Activated naive CD8-positive, alpha-beta T cell treated with anti-CD3 and anti-CD28 coated beads for 36 hours (primary cell): ENCODE measurements around the gene GNAZ. TPM values are rescaled to one million over a fixed set of nuclear protein-coding genes. Genes with fewer than 3 reads are reported as not detected.

Experiments
- DNase-seq: peaks from one replicate; pipeline ENCODE4 v3.0.0; 2021
- H3K27ac Mint-ChIP-seq: one replicate; pipeline ENCODE4 v1.8.0; 2022; ENCODE audit warnings: mild to moderate bottlenecking, moderate library complexity, mixed read lengths
- H3K27me3 Mint-ChIP-seq: one replicate; pipeline ENCODE4 v1.8.0; 2022; ENCODE audit warnings: mild to moderate bottlenecking, mixed read lengths
- H3K36me3 Mint-ChIP-seq: one replicate; pipeline ENCODE4 v1.8.0; 2021; ENCODE audit warnings: mild to moderate bottlenecking, mixed read lengths
- H3K4me1 Mint-ChIP-seq: one replicate; pipeline ENCODE4 v1.8.0; 2021; ENCODE audit warnings: mixed read lengths
- H3K4me3 Mint-ChIP-seq: one replicate; pipeline ENCODE4 v1.8.0; 2022; ENCODE audit warnings: mild to moderate bottlenecking, moderate library complexity, mixed read lengths
- H3K9me3 Mint-ChIP-seq: one replicate; pipeline ENCODE4 v1.8.0; 2022; ENCODE audit warnings: mixed read lengths
- total RNA-seq, 2 experiments: library from RNA; stranded (reverse); gene quantifications; one replicate each; pipeline ENCODE4 v1.2.3, GENCODE V29; 2021

Gene GNAZ
- total RNA-seq, 2 experiments from 2014 or later = 0.43 to 0.54 TPM

DNA sequence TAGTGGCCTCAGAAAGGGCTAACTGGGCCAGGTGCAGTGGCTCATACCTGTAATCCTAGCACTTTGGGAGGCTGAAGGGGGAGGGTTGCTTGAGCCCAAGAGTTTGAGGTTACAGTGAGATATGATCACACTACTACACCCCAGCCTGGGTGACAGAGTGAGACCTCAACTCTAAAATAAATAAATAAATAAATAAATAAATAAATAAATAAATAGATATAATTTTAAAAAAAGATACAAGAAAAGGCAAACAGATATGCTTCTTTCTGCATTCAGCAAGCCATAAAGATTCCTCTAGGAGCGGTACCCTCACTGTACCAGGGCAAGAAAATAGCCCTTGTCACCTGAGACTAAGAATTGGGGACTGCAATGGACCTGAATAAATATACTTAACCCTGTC, 72.8 kb downstream of the GNAZ start:
- Mint-ChIP-seq H3K36me3 (no peaks in the 10 kb centered on the region), H3K27me3 (no peaks in the 10 kb centered on the region), H3K27ac (no peak overlapping the region), H3K9me3 (no peaks in the 10 kb centered on the region), H3K4me1 (peaks cover 46% of the 10 kb centered on the region), H3K4me3 (no peak overlapping the region)
- DNase-seq = no peak

DNA sequence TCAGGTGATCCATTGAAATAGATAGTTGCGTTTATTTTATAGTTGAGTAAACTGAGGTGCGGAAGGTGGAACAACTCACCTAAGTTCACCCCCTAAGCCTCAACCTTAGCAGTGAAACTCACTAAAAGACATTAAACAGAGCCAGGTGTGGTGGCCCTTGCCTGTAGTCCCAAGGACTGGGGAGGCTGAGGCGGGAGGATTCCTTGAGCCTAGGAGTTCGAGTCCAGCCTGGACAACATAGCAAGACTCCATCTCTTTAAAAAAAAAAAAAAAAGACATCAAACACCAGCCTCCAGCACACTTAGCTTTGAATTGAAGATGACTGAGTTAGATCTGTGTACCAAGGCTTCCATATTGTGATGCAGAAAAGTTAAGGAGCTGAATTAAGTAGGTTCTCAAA, 74.1 kb downstream of the GNAZ start:
- Mint-ChIP-seq H3K4me1 (peaks cover 37% of the 10 kb centered on the region), H3K9me3 (no peaks in the 10 kb centered on the region), H3K36me3 (no peaks in the 10 kb centered on the region), H3K27me3 (no peaks in the 10 kb centered on the region), H3K4me3 (no peak overlapping the region), H3K27ac (no peak overlapping the region)
- no peak for DNase-seq

DNA sequence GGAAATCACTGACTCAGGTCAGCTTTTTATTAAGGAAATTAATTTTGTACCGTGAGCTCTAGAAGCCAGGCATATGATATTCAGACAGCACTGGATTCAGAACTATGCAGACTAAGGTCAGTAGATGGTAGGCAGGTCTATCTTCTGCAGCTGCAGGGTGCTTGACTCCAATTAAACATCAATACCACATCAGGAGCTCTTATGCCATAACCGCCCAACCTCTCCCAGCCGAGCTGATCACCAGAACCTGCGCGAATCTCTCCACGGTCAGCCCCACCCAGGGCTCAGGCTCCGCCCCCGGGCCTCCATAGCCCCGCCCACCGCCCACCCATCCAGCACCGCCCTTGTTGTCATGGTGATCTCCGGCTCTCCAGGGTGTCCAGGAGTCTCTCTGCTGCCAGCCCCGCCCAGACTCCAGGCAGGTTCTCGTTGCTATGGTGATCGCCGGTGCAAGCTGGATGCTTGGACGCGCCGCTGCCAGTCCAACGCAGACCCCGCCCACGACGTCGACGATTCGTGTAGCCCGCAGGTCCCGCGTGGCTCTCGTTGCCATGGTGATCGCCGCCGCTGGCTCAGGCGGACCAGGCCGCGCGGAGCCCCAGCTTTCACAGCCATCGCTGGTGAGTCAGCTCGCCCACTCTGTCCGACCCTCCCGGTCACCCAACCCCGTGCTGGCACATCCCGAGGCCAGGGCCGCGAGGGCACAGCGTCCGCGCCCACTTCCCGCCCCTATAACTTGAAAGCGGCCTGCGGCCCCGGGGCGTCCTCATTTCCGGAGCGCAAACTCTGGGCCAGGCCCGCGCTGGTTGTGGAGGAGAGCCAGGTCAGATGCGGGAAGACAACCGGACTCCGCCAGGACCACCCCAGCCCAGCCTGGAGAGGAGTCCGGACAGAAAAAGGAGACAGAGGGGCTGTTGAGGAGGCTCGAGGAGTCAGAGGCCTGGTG, 74.9 kb downstream of the GNAZ start, which contains the start of gene RAB36:
Gene RAB36 (plus strand): TSS at position 546 of the 946 bp plus-strand sequence. CDS start 1,140 bp downstream, outside the sequence.
- peak; percentile 89 for DNase-seq
- Mint-ChIP-seq H3K27ac (peak within 1 kb of the TSS; percentile 58), H3K27me3 (no peaks in the 10 kb centered on the region), H3K4me1 (peaks cover 35% of the 10 kb centered on the region), H3K4me3 (peak within 1 kb of the TSS; percentile 66), H3K36me3 (no peaks in the 10 kb centered on the region), H3K9me3 (no peaks in the 10 kb centered on the region)

DNA sequence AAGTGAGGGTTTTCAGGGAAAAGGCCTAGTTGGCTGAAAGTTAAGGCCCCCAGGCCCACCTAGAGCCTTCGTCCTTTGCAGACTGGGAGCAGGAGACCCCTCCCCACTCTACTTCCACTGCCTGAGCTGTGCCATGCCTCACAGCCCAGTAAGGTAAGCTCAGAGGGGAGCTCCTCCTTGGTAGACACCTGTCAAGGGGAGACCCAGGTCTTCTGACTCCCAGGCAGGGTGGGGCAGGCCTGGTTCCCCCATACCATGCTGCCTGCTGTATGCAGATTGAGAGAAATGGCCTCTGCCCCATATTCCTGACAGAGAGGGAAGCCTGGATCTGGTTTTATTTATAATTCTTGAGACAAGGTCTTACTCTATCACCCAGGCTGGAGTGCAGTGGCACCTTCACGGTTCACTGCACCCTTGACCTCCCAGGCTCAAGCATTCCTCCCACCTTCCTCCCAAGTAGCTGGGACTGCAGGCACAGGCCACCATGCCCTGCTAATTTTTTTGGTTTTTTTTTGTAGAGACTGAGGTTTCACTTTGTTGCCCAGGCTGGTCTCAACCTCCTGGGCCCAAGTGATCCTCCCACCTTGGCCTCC, 75.7 kb downstream of the GNAZ start:
- no peak overlapping the region for H3K27ac Mint-ChIP-seq
- H3K4me1 Mint-ChIP-seq = peaks cover 29% of the 10 kb centered on the region
- DNase-seq = no peak
- no peaks in the 10 kb centered on the region for H3K27me3 Mint-ChIP-seq
- no peak overlapping the region for H3K4me3 Mint-ChIP-seq
- H3K9me3 Mint-ChIP-seq = no peaks in the 10 kb centered on the region
- H3K36me3 Mint-ChIP-seq = no peaks in the 10 kb centered on the region

DNA sequence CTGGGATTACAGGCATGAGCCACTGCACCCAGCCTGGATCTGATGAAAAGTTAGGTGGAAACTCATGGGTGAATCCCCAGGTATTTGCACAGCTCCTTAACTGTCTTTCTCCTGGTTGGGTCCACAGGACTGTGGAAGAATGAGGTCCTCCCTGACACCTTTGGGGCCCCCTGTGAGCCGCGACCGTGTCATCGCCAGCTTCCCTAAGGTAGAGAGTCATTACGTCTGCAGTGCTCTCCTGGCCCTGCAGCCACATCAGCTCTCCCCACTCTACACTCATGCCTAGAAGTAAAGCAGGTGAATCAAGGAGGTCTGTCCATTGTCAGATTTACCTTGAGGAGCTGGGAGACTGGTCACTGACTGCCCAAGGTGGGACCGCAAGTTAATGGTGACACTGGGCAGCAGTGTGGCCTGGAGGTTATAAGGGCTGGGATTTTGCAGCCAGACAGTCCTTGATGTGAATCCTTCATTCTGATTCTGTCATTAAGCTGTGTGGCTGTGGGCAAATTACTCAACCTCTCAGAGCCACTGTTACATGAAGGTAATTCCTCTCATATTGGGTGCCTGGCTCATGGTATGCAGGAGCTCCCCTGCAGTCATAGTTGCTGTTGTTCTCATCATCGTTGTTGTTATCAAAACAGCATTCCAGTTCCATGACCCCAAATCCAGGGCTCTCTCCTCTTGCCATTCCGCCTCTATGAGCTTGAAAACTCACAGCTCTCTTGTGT, 76.3 kb downstream of the GNAZ start:
- Mint-ChIP-seq H3K36me3 (no peaks in the 10 kb centered on the region), H3K27me3 (no peaks in the 10 kb centered on the region), H3K27ac (no peak overlapping the region), H3K4me3 (no peak overlapping the region), H3K4me1 (peaks cover 24% of the 10 kb centered on the region), H3K9me3 (no peaks in the 10 kb centered on the region)
- no peak for DNase-seq

DNA sequence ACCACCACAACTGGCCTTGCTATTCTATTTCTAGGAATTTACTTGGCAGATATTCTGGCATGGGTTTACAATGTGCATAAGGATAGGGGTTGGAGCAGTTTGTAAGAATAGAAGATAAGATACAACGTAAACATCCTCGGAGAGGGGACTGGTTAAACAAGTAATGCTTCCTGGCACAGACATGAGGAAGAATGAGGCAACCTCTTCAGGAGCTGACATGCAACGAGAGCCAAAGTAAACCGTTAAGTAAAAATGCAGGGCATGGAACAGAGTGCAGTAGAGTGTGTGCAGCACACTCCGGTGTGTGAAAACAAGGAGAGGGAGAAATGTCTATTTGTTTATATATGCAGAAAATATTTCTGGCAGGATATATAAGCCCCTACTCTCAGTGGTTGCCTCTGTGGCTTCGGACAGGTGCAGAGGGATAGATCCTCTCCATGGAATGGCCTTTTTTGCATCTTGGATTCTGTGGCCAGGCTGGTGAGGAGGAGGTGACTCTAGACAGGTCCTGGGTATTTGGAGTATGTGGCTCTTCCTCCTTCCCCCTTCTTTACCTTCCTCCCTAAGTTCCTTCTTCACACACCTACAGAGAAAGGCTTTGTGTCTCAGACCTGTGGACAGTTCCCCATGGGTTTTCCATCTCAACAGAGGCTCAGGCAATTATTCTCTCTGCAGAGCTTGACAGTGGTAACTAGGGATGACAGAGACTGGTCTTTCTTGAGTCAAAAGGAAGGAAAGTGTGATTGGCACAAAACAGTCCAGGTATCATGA, 77.5 kb downstream of the GNAZ start:
- Mint-ChIP-seq H3K4me3 (no peak overlapping the region), H3K4me1 (peaks cover 17% of the 10 kb centered on the region), H3K27ac (no peak overlapping the region), H3K27me3 (no peaks in the 10 kb centered on the region), H3K9me3 (no peaks in the 10 kb centered on the region), H3K36me3 (no peaks in the 10 kb centered on the region)
- no peak for DNase-seq

DNA sequence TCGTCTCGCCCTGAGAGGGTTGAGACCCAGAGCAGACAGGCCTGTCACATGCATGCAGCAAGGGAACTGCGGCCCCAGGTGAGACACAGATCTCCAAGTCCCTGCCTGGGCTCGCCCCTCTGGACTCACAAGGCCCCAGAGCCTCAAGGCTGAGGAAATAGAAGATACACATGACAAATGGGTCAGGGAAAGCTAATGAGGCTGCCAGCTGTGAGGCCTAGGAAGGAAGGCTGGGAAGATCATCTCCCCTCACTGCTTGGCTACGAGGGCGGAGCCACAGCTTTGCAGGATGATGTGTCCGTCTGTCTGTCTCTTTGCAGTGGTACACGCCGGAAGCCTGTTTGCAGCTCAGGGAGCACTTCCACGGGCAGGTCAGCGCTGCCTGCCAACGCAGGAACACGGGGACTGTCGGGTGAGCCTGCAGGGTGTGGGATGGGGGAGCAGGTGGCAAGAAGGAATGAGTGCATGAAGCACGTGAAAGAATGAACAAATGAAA, 79.5 kb downstream of the GNAZ start:
- Mint-ChIP-seq H3K9me3 (no peaks in the 10 kb centered on the region), H3K4me1 (peaks cover 20% of the 10 kb centered on the region), H3K36me3 (no peaks in the 10 kb centered on the region), H3K27ac (no peak overlapping the region), H3K4me3 (no peak overlapping the region), H3K27me3 (no peaks in the 10 kb centered on the region)
- no peak for DNase-seq

DNA sequence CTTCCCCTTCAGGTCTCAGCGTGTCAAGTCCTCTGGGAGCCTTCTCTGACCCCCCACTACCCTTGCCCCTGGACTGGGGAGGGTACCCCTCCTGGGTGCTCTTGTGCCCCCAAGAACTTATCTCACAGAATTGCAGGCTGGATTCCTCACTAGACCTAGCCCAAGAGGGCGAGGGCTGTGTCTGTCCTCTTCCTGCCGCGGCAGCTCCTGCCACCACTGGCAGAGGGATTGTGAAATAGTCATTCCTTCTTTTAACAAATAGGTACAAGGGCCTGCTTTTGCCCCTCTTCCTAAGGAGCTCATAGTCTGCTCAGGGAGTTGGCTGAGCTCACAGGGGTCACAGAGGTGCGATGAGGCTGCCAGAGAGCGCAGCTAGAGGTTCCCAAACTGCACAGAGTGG, 80.4 kb downstream of the GNAZ start:
- DNase-seq = no peak
- Mint-ChIP-seq H3K4me3 (no peak overlapping the region), H3K9me3 (no peaks in the 10 kb centered on the region), H3K4me1 (peaks cover 11% of the 10 kb centered on the region), H3K27me3 (no peaks in the 10 kb centered on the region), H3K27ac (no peak overlapping the region), H3K36me3 (no peaks in the 10 kb centered on the region)

DNA sequence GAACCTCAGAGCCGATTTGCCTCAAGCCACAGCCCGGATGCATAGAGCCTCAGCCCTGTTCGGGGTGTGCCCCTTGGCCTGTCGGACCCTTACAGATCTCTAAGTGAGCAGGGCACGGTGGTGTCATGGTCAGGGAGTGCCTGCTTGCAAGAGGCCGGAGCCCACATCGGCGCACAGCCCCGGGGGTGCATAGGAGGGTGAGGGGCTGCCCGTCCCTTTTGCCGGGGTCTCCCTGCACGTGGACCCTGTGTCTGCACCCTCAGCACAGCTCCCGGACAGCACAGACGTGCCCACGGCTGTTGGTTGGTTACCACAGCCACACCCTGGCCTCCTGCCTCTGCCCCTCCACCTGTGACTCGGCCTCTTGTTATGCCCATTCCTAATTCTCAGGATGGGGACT, 81.5 kb downstream of the GNAZ start:
- H3K27ac Mint-ChIP-seq = no peak overlapping the region
- H3K36me3 Mint-ChIP-seq = no peaks in the 10 kb centered on the region
- H3K4me1 Mint-ChIP-seq = peaks cover 11% of the 10 kb centered on the region
- DNase-seq = no peak
- no peaks in the 10 kb centered on the region for H3K9me3 Mint-ChIP-seq
- H3K4me3 Mint-ChIP-seq = no peak overlapping the region
- no peaks in the 10 kb centered on the region for H3K27me3 Mint-ChIP-seq

DNA sequence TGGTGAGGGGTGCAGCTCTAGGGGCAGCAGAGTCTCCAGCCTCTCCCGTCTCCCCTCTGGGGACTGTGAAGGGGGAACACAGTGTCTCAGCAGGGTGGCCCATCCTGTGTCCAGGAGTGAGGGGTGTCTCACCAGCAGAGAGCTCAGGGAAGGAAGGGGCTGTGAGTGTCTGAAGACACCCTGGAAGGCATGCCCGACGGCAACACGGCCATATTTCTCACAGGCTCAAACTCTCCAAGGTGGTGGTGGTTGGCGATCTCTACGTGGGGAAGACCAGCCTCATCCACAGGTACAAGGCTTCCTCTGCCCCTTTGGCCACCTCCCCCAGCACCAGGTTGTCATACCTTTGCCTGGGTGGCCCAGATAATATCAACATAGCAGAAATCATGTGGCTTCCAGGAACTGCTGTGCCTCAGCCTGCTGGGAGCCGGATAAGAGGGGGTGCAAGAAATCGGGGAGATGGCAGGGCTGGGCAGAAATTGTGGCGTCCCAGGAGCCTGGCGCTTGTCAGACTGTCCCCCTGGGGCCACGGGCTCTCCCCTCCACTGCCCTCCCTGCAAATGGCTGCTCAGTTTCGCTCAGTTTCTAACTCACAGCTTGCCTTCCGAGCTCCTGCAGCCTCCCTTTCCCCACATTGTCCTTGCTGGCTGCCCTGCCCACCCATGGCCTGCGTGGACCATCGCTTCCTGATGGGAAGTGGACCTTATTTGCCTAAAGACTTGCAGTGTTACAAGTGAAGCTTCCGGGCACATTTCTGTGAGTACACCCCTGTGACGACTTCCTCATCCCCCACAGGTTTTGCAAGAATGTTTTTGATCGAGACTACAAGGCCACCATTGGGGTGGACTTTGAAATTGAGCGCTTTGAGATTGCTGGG, 82.2 kb downstream of the GNAZ start:
- H3K27me3 Mint-ChIP-seq = no peaks in the 10 kb centered on the region
- H3K36me3 Mint-ChIP-seq = no peaks in the 10 kb centered on the region

DNA sequence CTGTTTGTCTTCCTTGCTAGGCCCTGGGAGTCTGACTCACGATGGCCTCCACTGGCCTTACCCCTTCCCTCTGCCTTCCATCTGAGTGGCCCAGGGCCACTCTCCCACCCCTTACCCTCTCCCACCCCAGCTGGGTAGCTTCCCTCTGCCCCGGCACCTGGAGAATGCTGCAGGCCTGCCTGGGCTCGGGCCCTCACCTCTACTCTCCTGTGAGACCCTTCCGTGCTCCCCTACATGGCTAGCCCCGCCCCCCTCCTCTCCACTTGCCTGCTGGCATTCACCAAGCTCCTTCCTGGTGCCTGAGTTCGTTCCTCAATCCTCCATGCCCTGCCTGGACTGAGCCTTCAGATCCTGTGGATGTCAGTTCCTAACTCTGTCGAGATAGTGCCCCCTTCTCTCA, 83.7 kb downstream of the GNAZ start:
- H3K27ac Mint-ChIP-seq = no peak overlapping the region

More for the DNA sequence above, 82.2 kb downstream of the GNAZ start:
- H3K4me1 Mint-ChIP-seq = peaks cover 11% of the 10 kb centered on the region
- no peak for DNase-seq
- no peaks in the 10 kb centered on the region for H3K9me3 Mint-ChIP-seq
- H3K4me3 Mint-ChIP-seq = no peak overlapping the region
- H3K27ac Mint-ChIP-seq = peak overlapping the region; percentile 52

DNA sequence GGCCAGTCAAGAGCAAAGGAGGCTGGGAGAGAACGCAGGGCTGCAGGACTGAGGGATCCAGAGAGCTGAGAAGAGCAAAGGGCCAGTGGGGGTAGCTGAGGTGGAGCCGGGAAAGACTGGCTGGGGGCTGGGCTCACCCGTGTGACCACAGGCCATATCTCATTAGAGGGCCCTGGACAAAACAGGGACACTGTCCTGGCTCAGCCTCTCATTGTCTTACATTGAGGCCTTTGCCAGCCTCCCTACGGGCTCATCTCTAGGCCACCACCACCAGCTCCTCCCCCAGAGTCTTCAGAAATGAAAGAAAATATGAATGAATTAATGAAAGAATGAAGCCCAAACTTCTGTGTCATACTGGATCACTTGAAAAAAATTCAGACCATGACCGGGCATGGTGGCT, 84.1 kb downstream of the GNAZ start:
- DNase-seq = no peak
- Mint-ChIP-seq H3K27me3 (no peaks in the 10 kb centered on the region), H3K4me3 (no peak overlapping the region), H3K27ac (no peak overlapping the region), H3K9me3 (no peaks in the 10 kb centered on the region), H3K36me3 (no peaks in the 10 kb centered on the region), H3K4me1 (peaks cover 11% of the 10 kb centered on the region)

More for the DNA sequence above, 83.7 kb downstream of the GNAZ start:
- H3K36me3 Mint-ChIP-seq = no peaks in the 10 kb centered on the region
- no peaks in the 10 kb centered on the region for H3K9me3 Mint-ChIP-seq
- H3K4me3 Mint-ChIP-seq = no peak overlapping the region
- H3K4me1 Mint-ChIP-seq = peaks cover 11% of the 10 kb centered on the region
- H3K27me3 Mint-ChIP-seq = no peaks in the 10 kb centered on the region
- DNase-seq = no peak

DNA sequence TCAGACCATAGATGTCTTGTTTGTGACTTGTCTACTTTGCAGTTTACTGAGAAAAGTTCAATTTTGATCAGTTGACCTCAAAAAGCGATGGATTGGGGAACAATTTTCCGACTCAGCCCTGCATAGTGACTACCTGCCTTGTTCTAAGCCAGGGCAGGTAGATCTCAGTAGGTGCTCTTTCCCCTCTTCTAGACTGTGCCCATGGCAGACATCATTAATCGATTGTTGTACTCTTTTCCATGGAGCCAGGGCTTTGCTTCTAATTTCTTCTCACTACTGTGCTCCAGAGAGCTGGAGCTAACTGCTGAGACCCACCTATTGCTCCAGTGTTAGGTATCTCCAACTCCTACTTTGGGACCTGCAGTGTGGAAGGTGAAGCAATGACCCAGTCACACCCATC, 84.8 kb downstream of the GNAZ start:
- no peaks in the 10 kb centered on the region for H3K9me3 Mint-ChIP-seq
- H3K36me3 Mint-ChIP-seq = no peaks in the 10 kb centered on the region
- peaks cover 11% of the 10 kb centered on the region for H3K4me1 Mint-ChIP-seq
- no peaks in the 10 kb centered on the region for H3K27me3 Mint-ChIP-seq
- no peak overlapping the region for H3K4me3 Mint-ChIP-seq
- DNase-seq = no peak
- no peak overlapping the region for H3K27ac Mint-ChIP-seq

DNA sequence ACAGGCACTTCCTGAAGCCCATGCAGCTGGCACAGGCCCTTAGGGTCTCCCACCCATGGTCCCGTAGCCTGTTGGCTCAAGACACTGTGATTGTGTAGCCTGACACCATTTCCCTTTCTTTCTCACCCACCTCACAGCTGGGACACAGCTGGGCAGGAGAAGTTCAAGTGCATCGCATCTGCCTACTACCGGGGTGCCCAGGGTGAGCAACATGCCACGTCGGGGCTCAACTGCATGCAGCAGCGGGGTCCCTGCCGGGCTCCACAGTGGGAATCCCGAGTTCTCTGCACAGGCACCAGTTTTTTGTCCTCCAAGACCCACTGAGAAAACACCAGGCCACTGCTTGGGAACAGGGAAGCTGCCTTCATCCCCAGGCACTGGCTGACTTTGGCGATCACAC, 85.5 kb downstream of the GNAZ start:
- Mint-ChIP-seq H3K27me3 (no peaks in the 10 kb centered on the region), H3K4me3 (no peak overlapping the region), H3K27ac (no peak overlapping the region), H3K36me3 (no peaks in the 10 kb centered on the region), H3K9me3 (no peaks in the 10 kb centered on the region), H3K4me1 (peaks cover 11% of the 10 kb centered on the region)
- no peak for DNase-seq
